ENCODE results near the gene SERP1.

DNA sequence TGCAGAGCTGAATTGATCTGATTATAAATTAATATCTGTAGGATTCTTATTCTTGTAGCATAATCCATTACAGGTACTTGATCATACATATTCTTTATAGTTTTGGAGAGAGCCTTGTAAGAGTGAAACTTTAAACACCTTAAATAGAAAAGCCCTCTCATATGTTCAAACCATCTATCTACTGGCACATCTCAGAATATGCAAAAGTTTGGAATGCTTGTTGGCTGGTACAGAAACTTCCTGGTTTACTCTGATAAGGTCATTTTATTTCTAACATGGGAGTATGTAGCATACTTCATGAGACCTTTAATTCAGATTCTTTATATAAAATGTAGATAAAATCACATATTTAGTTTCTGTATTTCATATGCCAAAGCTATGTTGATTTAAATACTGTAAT lies 34.9 kb upstream of the SERP1 start:
- TF ChIP-seq CTCF (IDR thresholded peaks at IDR 0.05) (no peak), POLR2A (IDR thresholded peaks at IDR 0.05; ENCODE audit: low read depth) (no peak), EP300 (IDR thresholded peaks at IDR 0.05) (no peak), POLR2AphosphoS5 (IDR thresholded peaks at IDR 0.05) (no peak)

Data from esophagus muscularis mucosa (tissue), 4 donors.